Stimulated activated CD8-positive, alpha-beta memory T cell treated with anti-CD3 and anti-CD28 coated beads, Interleukin-4, amount 100 ng/mL, for 1 hour (primary cell): Measurements from ENCODE around the gene TAC3.

Experiments
- DNase-seq, 2 donors: peaks; one replicate each; pipeline ENCODE4 v3.0.0-alpha.2; 2020; ENCODE audit warnings: low read depth in 2 of 2, low spot score in 1 of 2

Gene TAC3

GRCh38 chr12:57005980-57006808, 10.1 kb downstream of the TAC3 start, which contains the start of gene ZBTB39:
ZBTB39 (minus strand) TSS chr12:57006546; CDS start chr12:57004917, 1,629 bp downstream.
- DNase-seq, result peak; percentile 16 to 45

GRCh38 chr12:57004651-57005050, 11.7 kb downstream of the TAC3 start:
- DNase-seq, result no peak

- DNase-seq, result no peak
Measured at GRCh38 chr12:57003395-57003794, 12.9 kb downstream of the TAC3 start.

GRCh38 chr12:57001448-57001906, 14.9 kb downstream of the TAC3 start:
- peak; percentile 29 to 30 for DNase-seq

GRCh38 chr12:57000393-57000792, 15.9 kb downstream of the TAC3 start:
- no peak for DNase-seq

GRCh38 chr12:56999456-56999855, 16.9 kb downstream of the TAC3 start:
- no peak for DNase-seq

- DNase-seq, result no peak
Measured at GRCh38 chr12:56998981-56999380, 17.3 kb downstream of the TAC3 start.

- DNase-seq, result no peak
Measured at GRCh38 chr12:56998316-56998715, 18.0 kb downstream of the TAC3 start.

GRCh38 chr12:56996793-56997545, 19.4 kb downstream of the TAC3 start:
- DNase-seq, result no peak

GRCh38 chr12:56995930-56996496, 20.3 kb downstream of the TAC3 start:
- no peak for DNase-seq

- no peak for DNase-seq
Measured at GRCh38 chr12:56995201-56995929, 21.0 kb downstream of the TAC3 start.

- no peak for DNase-seq
Measured at GRCh38 chr12:56994231-56994746, 22.0 kb downstream of the TAC3 start.

GRCh38 chr12:56993346-56993745, 23.0 kb downstream of the TAC3 start:
- no peak for DNase-seq

- DNase-seq, result no peak
Measured at GRCh38 chr12:56991319-56992246, 24.7 kb downstream of the TAC3 start.

GRCh38 chr12:56990648-56991318, 25.5 kb downstream of the TAC3 start:
- DNase-seq, result no peak

GRCh38 chr12:56989861-56990610, 26.3 kb downstream of the TAC3 start:
- no peak for DNase-seq

GRCh38 chr12:56988207-56988739, 28.1 kb downstream of the TAC3 start:
- no peak for DNase-seq

- peak; percentile 53 to 54 for DNase-seq
Measured at GRCh38 chr12:56987551-56988053, 28.7 kb downstream of the TAC3 start.
